A673 (cell line): ENCODE data around the gene PTK6.

Experiments
- EZH2 ChIP-seq: fragments of 200-600 bp; sonication (generic); IDR thresholded peaks from 2 replicates; pipeline ENCODE4 v1.6.1; 2017; ENCODE audit warnings: borderline replicate concordance, low read depth, mild to moderate bottlenecking, mixed read lengths, antibody characterized with exemption, low read length; ENCODE audit not compliant: poor library complexity, severe bottlenecking
- TF ChIP-seq, protein P1 (sequence below): fragments of 300-800, 200-600 bp; sonication (generic); conservative IDR thresholded peaks from 2 replicates; pipeline ENCODE4 v1.5.1; 2017; ENCODE audit warnings: low read depth, mild to moderate bottlenecking, antibody characterized with exemption, low read length, moderate library complexity, mixed read lengths

DNA sequence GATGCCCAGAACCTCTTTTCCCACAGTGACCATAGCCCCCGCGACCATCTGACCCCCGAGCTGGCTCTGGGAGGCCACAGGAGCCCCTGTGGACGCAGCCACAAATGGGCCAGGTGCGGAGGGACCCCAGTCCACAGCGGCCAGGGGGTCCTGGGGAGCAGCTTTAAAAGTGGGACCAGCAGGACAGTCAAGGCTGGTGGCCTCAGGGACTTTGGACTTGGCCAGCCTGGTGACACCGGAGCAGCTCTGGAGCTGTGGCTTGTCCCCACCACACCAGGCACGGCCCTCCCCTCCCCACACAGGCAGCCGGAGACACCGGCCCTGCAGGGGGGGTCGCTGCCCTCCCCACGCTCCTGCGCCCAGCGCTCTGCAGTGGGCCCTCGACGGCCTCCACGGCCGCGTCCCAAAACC lies 20.3 kb upstream of the PTK6 start:
- TF ChIP-seq EZH2 = no peak
- TF ChIP-seq, protein P1, sequence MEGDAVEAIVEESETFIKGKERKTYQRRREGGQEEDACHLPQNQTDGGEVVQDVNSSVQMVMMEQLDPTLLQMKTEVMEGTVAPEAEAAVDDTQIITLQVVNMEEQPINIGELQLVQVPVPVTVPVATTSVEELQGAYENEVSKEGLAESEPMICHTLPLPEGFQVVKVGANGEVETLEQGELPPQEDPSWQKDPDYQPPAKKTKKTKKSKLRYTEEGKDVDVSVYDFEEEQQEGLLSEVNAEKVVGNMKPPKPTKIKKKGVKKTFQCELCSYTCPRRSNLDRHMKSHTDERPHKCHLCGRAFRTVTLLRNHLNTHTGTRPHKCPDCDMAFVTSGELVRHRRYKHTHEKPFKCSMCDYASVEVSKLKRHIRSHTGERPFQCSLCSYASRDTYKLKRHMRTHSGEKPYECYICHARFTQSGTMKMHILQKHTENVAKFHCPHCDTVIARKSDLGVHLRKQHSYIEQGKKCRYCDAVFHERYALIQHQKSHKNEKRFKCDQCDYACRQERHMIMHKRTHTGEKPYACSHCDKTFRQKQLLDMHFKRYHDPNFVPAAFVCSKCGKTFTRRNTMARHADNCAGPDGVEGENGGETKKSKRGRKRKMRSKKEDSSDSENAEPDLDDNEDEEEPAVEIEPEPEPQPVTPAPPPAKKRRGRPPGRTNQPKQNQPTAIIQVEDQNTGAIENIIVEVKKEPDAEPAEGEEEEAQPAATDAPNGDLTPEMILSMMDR = no peak
